Hepatic stellate cell (primary cell): ENCODE results near the gene RHOXF2.
"Not testable (repeated sequence)": the region's sequence is repeated elsewhere in the genome, so short reads cannot be mapped to it uniquely, and the experiment has no call there.

Experiments used
- DNase-seq: peaks from one replicate; pipeline ENCODE4 v3.0.0; 2011; ENCODE audit warnings: low spot score

Gene RHOXF2, protein sequence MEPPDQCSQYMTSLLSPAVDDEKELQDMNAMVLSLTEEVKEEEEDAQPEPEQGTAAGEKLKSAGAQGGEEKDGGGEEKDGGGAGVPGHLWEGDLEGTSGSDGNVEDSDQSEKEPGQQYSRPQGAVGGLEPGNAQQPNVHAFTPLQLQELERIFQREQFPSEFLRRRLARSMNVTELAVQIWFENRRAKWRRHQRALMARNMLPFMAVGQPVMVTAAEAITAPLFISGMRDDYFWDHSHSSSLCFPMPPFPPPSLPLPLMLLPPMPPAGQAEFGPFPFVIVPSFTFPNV

DNA sequence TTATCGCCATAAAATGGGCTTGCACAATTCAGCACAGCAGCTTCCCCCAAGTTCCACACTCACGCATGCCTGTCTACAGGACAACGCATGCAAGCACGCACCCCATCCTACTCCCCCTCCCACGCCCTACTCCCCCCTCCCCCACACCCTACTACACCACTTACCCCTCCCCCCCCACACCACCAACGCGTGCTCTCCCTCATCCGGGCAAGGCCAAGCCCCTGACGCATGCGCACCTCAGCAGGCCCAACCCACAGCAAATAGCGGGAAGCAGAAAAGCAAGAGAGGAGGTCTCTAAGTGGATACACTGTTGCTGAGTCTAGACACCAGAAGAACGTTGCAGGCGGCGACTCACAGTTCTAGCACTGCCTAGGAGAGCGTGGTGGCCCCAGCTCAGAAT, at the start of gene RHOXF2:
RHOXF2 (plus strand) TSS at position 301 of the 400 bp plus-strand sequence. CDS start 138 bp downstream, outside the sequence.
- not testable (repeated sequence) for DNase-seq

DNA sequence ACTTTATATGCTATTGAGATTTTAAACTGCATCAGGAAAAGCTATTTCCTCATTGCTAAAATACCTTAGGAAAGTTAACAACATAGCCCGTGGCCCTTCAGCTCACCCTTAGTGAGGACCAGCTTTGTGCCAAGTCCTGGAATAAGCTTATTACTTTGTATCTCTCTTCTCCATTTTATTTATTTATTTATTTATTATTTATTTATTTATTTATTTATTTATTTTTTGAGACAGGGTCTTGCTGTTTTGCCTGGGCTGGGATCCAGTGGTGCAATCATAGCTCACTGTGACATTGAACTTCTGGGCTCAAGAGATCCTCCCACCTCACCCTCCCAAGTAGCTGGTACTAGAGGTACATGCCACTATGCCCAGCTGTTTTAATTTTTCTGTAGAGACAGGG, 49.0 kb upstream of the RHOXF2 start:
- no peak for DNase-seq

DNA sequence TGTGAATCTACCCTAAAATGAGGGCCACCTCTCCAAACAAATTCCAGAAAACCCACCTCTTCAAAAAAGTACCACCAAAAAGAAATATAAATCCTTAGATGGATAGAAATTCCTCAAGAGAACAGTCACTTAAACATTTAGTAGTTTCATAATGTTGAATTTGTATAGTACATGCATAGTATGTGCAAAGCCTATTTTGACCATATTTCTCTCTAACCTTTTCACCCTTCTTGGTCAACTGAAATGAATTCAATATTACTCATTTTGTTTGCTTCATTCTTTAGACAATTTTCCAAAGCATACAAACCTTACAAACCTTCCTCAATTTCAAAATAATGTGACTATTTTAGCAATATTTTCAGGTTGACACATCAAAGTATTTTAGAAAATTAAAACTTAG, 46.8 kb upstream of the RHOXF2 start:
- no peak for DNase-seq

DNA sequence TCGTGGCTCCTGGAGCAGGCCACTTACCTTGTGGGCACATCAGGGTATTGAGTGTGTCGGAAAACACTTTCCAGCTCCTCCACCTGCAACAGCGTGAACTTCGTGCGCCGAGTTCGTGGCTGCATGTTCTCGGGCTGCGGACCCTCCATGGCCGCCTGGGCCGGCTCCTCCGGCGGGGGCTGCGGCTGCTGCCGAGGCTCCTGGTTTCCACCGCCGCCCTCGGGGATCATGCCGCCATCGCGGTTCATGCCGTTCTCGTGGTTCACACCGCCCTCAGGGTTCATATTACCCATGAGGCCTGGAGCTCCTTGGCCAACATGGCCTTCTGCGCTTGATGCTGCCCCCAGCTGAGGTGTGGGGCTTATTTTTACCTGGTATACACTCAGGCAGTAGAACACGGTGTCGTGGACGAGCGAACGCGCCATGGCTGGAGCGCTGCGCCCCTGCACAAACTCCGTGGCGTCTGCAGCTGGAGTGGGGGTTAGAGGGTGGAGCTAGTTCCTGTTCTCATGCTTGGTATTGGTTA, 42.9 kb upstream of the RHOXF2 start, which contains the start of gene RHOXF1:
RHOXF1 (minus strand) TSS at position 476 of the 526 bp plus-strand sequence; CDS start at position 425, 51 bp downstream.
- DNase-seq = no peak

DNA sequence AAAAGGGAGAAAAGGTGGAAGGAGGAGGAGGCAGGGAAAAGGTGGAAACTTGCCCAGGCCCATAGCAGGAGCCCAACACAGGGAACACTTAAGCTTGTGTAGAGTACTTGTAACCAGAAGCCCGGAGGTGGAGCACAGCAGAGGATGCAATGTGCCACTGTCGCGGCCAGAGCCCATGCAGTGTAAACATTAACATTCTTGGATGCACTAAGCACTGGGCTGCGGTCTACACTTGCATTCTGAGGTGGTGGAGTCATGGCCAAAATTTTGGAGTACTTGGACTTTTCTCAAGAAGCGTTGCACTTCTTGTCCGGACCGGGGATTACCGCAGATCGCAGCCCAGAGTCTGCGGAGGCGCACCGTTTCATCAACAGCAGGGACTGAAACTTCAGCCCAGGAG, 38.2 kb upstream of the RHOXF2 start:
- DNase-seq = peak; percentile 49

DNA sequence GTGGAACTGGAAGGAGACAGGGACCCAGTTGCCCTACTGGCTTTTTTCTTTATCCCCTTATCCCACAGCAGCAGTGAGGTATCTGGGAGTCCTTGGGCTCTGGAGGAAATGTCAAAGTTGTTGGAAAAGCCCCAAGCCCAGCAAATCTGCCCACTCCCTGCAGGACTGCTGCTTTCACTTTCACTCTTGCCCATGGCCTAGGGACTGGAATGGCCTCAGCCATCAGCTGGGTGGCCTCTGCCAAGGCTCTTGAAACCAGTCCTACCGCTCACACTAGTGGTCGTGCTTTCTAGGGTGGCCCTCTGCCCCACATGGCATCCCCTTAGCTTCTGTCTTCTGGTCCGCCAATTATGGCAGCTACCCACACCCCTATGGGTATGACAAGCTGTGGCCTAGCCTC, 33.0 kb upstream of the RHOXF2 start:
- DNase-seq = no peak

DNA sequence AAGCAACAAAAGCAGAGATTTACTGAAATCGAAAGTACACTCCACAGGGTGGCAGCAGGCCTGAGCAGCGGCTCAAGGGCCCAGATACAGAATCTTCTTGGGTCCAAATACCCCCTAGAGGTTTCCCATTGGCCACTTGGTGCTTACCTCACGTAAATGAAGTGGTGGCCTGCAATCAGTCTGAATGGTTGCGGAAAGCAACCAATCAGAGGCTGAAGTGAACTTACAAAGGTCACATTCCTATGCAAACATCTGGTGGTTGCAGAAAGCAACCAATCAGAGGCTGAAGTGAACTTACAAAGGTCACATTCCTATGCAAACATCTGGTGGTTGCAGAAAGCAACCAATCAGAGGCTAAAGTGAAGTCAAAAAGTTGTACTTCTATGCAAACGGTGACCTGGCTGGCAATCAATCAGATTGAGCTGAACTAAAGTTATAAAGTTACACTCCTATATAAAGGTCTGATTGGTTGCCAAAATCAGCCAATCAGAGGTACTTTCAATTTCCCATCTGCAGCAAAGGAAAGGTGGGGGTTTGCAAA, 30.0 kb upstream of the RHOXF2 start:
- DNase-seq = not testable (repeated sequence)

DNA sequence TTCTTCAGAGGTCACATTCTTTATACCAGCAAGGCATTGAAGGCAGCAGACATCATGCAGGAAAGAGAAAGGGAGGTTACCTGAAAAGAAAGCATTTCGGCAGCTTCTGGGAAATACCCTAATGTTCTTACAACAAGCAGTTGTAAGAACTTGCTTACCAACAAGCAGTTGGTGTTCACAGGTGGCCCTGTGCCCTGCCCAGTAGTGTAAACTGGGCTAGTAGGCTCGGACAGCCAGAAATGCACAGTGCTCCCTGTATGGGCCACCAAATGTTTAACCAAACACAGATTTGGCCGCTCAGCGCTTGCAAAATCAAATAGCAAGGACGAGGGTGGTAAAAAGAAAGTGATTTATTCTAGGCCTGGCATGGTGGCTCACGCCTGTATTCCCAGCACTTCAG, 22.3 kb upstream of the RHOXF2 start:
- DNase-seq = no peak

DNA sequence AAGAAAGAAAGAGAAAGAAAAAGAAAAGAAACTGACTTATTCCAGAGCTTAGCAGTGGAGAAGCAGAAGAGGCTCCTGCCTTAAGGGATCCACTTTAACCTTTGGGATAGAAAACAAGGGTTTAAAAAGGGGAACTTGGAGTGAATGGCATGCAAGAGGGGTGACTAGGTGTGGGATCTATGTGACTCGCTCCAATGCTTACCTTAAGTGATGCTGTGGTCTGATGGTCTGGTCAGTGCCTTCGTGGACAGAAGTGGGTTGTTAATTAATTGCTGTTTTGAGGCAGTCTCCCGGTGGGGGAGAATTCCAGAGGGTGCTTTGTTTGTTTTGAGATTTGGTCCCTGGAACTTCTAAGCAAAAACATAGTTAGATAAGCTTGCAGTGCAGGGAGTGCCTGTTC, 21.6 kb upstream of the RHOXF2 start:
- no peak for DNase-seq

DNA sequence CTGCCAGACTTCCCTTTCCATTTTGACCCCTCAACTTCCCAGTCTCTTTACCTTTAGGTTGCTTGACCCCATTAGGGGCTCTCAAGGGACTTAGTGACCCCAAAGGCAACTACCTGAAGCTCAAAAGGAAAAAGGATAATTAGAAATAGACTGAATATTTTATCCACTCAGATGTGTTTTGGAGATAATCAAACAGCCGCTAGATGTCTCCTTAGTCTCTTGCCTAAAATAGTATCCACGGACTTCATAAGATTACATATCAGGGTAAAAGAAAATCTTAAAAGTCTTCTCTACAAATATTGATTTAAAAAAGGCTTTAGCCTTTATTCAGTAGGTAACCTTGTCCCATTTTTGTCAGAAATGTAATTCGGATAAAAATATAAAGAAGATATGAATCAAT, 21.0 kb upstream of the RHOXF2 start:
- DNase-seq = no peak

DNA sequence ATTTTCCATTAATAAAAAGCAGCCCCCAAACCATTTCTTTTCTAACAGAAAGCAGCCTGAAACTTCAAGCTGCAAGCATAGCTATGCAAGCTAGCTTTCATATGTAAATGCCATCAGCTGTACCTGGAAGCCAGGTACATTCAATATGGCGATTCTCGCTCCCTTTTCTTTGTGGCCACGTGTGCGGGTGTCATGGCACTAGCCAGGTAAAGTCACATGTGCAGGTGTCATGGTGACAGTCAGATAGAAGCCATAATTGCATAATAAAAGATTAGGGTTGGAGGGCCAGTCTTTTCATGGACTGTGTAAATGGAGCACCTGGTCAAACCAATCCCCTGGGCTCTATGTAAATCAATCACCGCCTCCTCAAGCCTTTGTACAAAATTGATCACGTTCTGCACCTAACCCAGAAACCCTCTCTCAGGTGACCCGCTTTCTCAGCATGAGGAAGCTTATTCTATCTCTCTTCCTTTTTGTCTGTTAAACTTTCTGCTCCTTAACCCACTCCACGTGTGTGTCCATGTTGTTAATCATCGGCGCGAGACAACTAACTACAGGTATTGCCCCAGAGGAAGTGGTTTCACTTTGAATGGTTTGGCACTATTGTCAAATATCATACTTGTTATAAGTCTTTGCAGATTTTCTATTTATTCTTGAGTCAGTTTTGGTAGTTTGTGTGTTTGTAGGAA, 18.0 kb upstream of the RHOXF2 start:
- no peak for DNase-seq

DNA sequence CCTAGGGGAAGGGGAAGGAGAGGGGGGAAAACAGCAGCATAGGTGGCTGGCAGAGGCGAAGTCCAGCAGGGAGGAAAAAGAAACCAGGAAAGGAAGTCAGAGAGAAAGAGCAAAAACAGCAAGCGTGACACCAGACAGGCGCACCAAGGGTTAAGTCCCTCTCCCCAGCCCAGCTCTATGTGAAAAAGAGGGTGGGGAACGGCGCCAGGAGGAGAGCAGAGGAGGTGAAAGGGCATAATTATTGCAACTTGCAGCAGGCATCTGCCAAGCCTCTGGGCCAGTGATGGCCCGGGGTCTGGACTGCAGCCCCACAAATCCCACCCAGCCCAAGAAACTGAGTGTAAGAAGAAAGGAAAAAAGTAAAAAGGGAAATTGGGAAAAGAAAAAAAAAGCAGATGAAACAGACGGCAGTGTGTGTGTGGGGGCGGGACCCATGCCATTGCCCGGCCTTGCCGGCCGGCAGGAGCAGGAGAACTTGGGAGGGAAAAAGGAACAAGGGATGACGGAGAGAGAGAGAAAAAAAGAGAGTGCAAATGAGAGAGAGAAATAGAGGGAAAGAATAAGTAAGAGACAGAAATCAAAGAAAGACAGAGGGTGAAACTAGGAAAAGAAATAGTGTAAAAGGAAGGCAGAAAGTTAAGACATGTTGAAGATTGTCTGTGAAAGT, 14.1 kb upstream of the RHOXF2 start:
- no peak for DNase-seq

DNA sequence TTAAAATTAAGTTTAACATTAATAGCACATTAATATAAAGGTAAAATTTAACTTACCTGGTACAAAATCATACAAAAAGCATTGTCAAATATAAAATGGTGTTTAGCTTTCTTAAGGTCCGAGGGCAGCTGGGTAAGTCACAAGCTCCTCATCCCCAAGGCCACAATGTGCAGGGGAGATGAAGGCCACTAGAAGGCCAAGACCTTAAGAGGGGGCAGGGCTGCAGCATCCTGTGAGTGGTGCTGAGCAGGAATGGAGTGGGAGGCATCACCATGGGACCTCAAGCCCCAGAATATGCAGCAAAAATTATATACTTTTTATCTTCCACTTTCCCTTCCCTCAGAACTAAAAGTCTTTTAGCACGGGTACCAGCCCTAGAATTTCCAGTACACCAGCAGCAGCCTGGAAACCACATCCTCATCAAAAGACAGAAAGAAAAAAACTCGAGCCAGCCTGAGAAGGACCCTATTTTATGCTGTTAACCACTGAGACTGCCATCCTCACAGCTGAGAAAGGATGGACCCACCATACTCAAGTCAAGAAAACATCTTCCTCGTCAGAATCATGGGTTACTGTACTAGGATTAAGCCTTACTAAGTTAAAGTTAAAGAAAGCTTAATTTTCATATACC, 13.0 kb upstream of the RHOXF2 start:
- no peak for DNase-seq

DNA sequence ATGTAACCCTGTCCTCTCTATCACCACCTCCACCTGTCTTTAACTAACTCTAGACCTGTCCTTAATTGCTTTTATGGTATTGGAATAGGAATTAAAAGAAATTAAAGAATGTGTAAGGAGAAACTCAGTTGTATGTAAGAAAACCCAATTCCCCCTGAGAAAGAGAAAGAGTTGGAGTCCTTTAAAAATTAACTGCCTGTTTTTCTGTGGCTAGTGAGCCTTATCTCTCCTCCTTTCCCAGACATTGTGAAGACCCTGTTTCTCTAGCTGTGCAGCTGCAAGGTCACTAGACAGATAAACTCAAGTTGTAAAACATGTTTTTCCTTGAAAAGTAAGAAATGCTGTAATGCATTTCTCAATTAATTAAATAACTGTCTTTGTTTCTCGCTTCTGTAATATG, 12.1 kb upstream of the RHOXF2 start:
- DNase-seq = not testable (repeated sequence)

DNA sequence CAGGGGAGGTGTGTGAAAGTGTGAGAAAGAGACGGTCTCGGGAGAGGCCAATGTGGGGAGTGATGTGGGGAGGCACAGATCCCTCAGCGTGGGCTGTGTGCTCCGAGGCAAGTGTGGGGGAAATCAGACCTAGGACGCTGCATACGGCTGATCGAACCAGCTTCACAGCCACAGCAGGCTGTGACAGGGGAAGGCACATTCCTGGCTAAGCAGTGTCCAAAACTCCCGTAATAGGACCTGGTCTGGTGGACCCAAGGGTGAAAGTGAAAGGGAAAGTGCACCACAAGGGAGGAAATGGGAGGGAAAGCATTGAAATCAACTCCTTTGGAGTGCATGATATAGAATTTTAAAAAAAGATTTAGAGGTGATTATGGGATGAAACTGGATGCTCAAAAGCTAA, 10.9 kb upstream of the RHOXF2 start:
- DNase-seq = no peak

DNA sequence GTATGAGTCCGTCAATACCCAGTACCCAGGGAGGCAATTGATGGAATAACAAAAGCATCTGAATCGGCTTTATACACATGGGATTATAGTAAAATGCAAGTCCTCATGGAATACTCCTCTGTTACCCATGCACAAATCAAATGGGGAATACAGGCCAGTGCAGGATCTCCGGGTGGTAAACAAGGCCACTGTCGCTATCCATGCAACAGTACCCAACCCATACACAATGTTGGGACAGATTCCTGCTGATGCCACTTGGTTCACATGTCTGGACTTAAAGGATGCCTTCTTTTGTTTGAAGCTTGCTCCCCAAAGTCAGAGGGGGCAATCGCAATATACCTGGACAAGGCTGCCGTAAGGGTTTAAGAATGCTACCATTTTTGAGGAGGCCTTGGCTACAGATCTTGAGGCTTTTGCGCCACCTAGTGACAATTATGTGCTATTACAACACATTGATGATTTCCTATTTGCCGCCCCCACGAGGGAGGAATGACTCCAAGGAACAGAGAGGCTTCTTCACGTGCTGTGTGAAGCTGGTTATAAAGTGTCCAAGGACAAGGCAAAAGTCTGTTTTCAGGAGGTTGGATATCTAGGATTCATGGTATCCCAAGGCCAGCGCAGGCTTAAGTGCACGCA, 8.2 kb upstream of the RHOXF2 start:
- not testable (repeated sequence) for DNase-seq

DNA sequence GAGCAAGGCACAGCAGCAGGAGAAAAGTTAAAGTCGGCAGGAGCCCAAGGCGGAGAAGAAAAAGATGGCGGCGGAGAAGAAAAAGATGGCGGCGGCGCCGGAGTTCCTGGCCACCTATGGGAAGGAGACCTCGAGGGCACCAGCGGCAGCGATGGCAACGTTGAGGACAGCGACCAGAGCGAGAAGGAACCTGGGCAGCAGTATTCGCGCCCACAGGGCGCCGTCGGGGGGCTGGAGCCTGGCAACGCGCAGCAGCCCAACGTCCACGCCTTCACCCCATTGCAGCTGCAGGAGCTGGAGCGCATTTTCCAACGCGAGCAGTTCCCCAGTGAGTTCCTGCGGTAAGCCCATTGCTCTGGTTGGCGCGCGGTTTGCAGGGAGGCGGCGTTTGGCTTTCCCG, 673 bp downstream of the RHOXF2 start:
- DNase-seq = not testable (repeated sequence)

DNA sequence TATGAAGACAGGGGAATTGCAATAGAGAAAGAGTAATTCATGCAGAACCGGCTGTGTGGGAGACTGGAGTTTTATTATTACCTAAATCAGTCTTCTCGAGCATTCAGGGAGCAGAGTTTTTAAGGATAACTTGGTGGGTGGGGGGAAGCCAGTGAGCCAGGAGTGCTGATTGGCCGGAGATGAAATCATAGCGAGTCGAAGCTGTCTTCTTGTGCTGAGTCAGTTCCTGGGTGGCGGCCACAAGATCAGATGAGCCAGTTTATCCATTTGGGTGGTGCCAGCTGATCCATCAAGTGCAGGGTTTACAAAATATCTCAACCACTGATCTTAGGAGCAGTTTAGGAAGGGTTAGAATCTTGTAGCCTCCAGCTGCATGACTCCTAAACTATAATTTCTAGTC, 34.8 kb downstream of the RHOXF2 start:
- DNase-seq = not testable (repeated sequence)

DNA sequence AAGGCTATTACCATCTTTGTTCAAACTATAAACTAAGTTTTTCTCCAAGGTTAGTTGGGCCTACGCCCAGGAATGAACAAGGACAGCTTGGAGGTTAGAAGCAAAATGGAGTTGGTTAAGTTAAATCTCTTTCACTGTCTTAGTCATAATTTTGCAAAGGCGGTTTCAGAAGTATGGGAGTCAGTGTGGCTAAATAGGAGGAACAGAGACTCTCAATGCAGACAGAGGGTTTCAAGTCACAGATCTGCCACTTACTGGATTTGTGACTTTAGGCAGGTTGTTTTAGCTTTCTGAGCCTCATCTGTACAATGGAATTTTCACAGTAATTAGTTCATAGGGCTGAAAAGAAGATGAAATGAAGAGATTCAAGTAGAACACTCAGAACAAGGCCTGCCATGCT, 35.3 kb downstream of the RHOXF2 start:
- DNase-seq = not testable (repeated sequence)

DNA sequence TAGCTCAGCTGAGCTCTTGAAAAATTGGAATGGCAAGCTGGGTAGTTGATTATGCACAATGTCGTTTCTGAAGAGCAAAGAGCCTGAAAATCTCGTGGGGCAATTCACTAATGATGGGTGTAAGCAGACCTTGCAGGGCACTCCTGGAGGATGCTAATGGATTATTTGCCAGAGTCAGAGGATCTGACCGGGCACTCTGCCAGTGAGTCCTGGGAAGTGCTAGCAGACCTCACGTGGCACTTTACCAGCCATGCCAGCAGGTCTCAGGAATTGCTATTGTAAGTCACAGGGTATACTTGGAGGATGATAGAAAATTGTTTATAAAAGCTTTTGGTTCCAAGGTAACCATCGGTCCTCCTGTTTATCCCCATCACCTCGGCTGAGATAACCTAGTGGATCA, 37.4 kb downstream of the RHOXF2 start:
- not testable (repeated sequence) for DNase-seq

DNA sequence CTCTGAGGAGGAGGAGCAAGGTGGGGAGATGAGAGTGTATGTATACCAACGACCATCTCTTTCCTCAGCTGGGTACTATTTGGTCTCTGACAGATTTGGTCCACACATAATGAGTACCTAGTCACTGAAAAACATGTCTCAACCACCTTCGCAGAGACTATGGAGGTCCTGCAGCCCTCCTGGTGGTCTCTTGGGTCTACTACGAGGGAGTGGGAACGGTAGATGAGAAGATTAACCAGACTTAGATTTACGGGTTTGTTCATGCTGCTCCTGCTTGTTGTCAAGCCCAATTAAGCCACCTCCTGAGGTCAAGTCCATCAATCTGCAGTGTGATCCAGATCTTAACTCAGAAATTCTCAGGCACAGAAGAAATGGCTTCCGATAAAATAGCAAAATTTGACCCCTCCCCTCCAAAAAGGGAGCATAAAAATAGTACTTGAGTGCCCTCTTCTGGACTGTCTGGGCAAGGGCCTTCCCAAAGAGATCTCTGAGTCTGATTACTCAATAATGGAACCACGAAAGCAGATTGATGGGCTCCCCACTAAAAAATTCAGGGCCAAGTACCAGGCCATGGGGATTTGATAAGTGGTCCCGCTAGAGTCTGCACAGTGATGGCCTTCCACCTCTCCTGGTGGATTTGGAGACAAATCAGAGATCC, 38.3 kb downstream of the RHOXF2 start:
- not testable (repeated sequence) for DNase-seq
